Endothelial cell of umbilical vein (primary cell): ENCODE measurements around the gene CNRIP1. TPM values are rescaled to one million over a fixed set of nuclear protein-coding genes. Genes with fewer than 3 reads are reported as not detected.

Experiments
- BruUV-seq: library from RNA; stranded (reverse); fragments of 400-500 nt; replicated peaks from 2 replicates; lab custom pipeline; 2021; lab: Mats Ljungman, UMichigan
- CTCF ChIA-PET: fragments of 300-600, 350-600 bp; sonication (Branson Sonifier 250); formaldehyde crosslinking; loops from one replicate; lab custom pipeline; 2021; ENCODE audit warnings: antibody characterized with exemption, inconsistent platforms; lab: Charles Lee
- POLR2A ChIA-PET: fragments of 300-600, 350-600 bp; sonication (Branson Sonifier 250); formaldehyde crosslinking; loops from one replicate; lab custom pipeline; 2021; ENCODE audit warnings: antibody characterized with exemption, inconsistent platforms; lab: Charles Lee
- DNase-seq: peaks from one replicate; pipeline ENCODE4 v3.0.0-alpha.2; 2011; ENCODE audit warnings: low read depth, low spot score
- FAIRE-seq: peaks from 2 replicates; lab custom pipeline; 2011; peaks lifted over from hg19 to GRCh38; lab: Jason Lieb, UNC
- H2AFZ ChIP-seq: 2 replicates; pipeline ENCODE4 v1.6.0; 2012; ENCODE audit warnings: low read depth, low read length, control low read depth, inconsistent platforms
- H3K27ac ChIP-seq: 2 replicates; pipeline ENCODE4 v1.5.1; 2011; ENCODE audit warnings: low read depth, mild to moderate bottlenecking, control low read depth, low read length, moderate library complexity; ENCODE audit not compliant: insufficient read depth
- H3K27me3 ChIP-seq, 2 experiments: 2 replicates each; pipeline versions ENCODE4 v1.6.0 to v1.6.1; 2011; ENCODE audit warnings: low read length in 2 of 2, mixed read lengths in 1 of 2; ENCODE audit not compliant: control insufficient read depth in 2 of 2, insufficient read depth in 2 of 2
- H3K36me3 ChIP-seq, 2 experiments: 2 replicates in 1 of 2; 3 replicates in 1 of 2; pipeline ENCODE4 v1.5.1; 2011; ENCODE audit warnings: low read length in 2 of 2, mild to moderate bottlenecking in 1 of 2, moderate library complexity in 1 of 2; ENCODE audit not compliant: control insufficient read depth in 2 of 2, insufficient read depth in 2 of 2; ENCODE audit errors: extremely low read depth in 1 of 2
- H3K4me1 ChIP-seq: 3 replicates; pipeline ENCODE4 v1.5.1; 2011; ENCODE audit warnings: mild to moderate bottlenecking, low read length; ENCODE audit not compliant: control insufficient read depth, insufficient read depth; ENCODE audit errors: extremely low read depth
- H3K4me2 ChIP-seq: 2 replicates; pipeline ENCODE4 v1.6.1; 2011; ENCODE audit warnings: low read length, control low read depth, mixed read lengths; ENCODE audit not compliant: insufficient read depth
- H3K4me3 ChIP-seq, 3 experiments: fragments of 200-600 bp in 1 of 3; sonication (generic), shearing (Covaris generic) in 1 of 3; replicated peaks in 1 of 3; 2 replicates each; pipeline ENCODE4 v1.5.1; 2011 to 2016; ENCODE audit warnings: control low read depth in 3 of 3, low read length in 3 of 3, mild to moderate bottlenecking in 2 of 3, inconsistent platforms in 1 of 3, low read depth in 1 of 3, moderate library complexity in 1 of 3; ENCODE audit not compliant: insufficient read depth in 1 of 3
- H3K79me2 ChIP-seq: 2 replicates; pipeline ENCODE4 v1.6.0; 2012; ENCODE audit warnings: low read length, inconsistent platforms; ENCODE audit not compliant: control insufficient read depth, insufficient read depth
- H3K9ac ChIP-seq: replicated peaks from 2 replicates; pipeline ENCODE3; 2011; ENCODE audit warnings: low read length, control low read depth; ENCODE audit not compliant: insufficient read depth; ENCODE audit errors: extremely low read depth
- H3K9me1 ChIP-seq: replicated peaks from 3 replicates; pipeline ENCODE4 v1.6.0; 2011; ENCODE audit warnings: mild to moderate bottlenecking, low read length; ENCODE audit not compliant: control insufficient read depth, insufficient read depth; ENCODE audit errors: extremely low read depth
- H3K9me3 ChIP-seq: replicated peaks from 2 replicates; pipeline ENCODE4 v1.5.1; 2012; ENCODE audit warnings: low read length, inconsistent platforms; ENCODE audit not compliant: control insufficient read depth, insufficient read depth
- H4K20me1 ChIP-seq: replicated peaks from 2 replicates; pipeline ENCODE3; 2011; ENCODE audit warnings: mild to moderate bottlenecking, low read length; ENCODE audit not compliant: control insufficient read depth, insufficient read depth; ENCODE audit errors: extremely low read depth
- GATA2 ChIP-seq: IDR thresholded peaks from 2 replicates; pipeline ENCODE4 v1.7.0; 2011; ENCODE audit warnings: low read depth, mild to moderate bottlenecking, moderate library complexity, mixed read lengths, low read length; ENCODE audit not compliant: insufficient read length, insufficient read depth
- JUN ChIP-seq: IDR thresholded peaks from 2 replicates; pipeline ENCODE4 v1.6.1; 2011; ENCODE audit warnings: borderline replicate concordance, low read depth; ENCODE audit not compliant: insufficient read length, insufficient read depth
- MYC ChIP-seq: IDR thresholded peaks from one replicate; pipeline ENCODE4 v1.6.1; 2011; ENCODE audit warnings: mild to moderate bottlenecking, low read depth, low read length
- POLR2AphosphoS5 ChIP-seq: IDR thresholded peaks from 2 replicates; pipeline ENCODE4 v1.6.1; 2012; ENCODE audit warnings: low read depth, mild to moderate bottlenecking, control low read depth, low read length, moderate library complexity; ENCODE audit not compliant: insufficient read depth
- dilution Hi-C: fragments of 300-500 bp; cut with MboI; formaldehyde crosslinking; loops from one replicate; pipeline ENCODE4 v1.15.0; 2019; ENCODE audit warnings: low sequenced_read_pairs; ENCODE audit not compliant: extremely low pct_ligation_motif_present
- intact Hi-C: fragments of 100-400 bp; cut with micrococcal nuclease; formaldehyde crosslinking; loops from one replicate; pipeline ENCODE4 v1.10.0; 2022
- polyA plus RNA-seq, 4 experiments: library from polyadenylated mRNA; depleted of rRNA in 3 of 4; stranded (reverse) in 3 of 4; unstranded in 1 of 4; fragments of >200 nt; gene quantifications; 2 replicates each; pipeline versions ENCODE4 v1.2.1 to v1.2.3, GENCODE V29; 2011 to 2012; ENCODE audit warnings: missing spikeins in 1 of 4
- total RNA-seq: library from RNA; stranded (reverse); gene quantifications from 2 replicates; pipeline ENCODE4 v1.2.3, GENCODE V29; 2021

Gene CNRIP1
- total and polyA plus RNA-seq, 2 donors (not counting 3 experiments of a cell fraction or from before 2014, with no cell fraction given), result 74.6 to 98.9 TPM

DNA sequence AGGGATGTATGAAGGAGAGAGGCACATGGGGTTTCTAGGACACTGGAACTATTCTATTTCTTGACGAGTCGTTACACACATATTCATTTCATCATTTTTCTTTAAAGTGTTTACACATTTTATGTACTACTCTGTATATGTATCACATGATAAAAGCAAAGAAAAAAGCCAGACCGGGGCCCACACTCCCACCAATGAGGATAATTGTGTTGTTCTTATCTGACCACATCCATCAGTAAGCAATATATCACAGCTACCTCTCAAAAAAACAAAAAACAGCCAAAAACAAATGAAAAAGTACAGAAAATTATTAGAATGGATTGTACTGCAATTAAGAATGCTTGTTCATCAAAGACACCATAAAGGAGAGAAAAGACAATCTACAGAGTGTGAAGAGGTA lies 14.2 kb upstream of the CNRIP1 start:
- no peak overlapping the region for H2AFZ ChIP-seq
- dilution Hi-C loops, result no loop called here
- no peak overlapping the region for H3K27ac ChIP-seq
- peaks cover 3% of the 10 kb centered on the region for H3K4me1 ChIP-seq
- no peaks in the 10 kb centered on the region for H3K9me3 ChIP-seq
- no peak overlapping the region for H3K4me2 ChIP-seq
- intact Hi-C loops, result no loop called here
- no peak for TF ChIP-seq JUN
- TF ChIP-seq POLR2AphosphoS5, result no peak
- TF ChIP-seq MYC, result no peak
- no peak for TF ChIP-seq GATA2
- CTCF ChIA-PET, result no interaction called here
- H3K79me2 ChIP-seq, result no peaks in the 10 kb centered on the region
- no peak overlapping the region for H3K9ac ChIP-seq
- peaks cover 0 to 2% of the 10 kb centered on the region in 2 experiments for H3K27me3 ChIP-seq
- POLR2A ChIA-PET, result no interaction called here
- FAIRE-seq (no peak), DNase-seq (no peak)
- H3K9me1 ChIP-seq, result no peaks in the 10 kb centered on the region
- H3K4me3 ChIP-seq, result no peak overlapping the region
- no peaks in the 10 kb centered on the region for H4K20me1 ChIP-seq
- no TSS peak for BruUV-seq
- H3K36me3 ChIP-seq, result no peaks in the 10 kb centered on the region

DNA sequence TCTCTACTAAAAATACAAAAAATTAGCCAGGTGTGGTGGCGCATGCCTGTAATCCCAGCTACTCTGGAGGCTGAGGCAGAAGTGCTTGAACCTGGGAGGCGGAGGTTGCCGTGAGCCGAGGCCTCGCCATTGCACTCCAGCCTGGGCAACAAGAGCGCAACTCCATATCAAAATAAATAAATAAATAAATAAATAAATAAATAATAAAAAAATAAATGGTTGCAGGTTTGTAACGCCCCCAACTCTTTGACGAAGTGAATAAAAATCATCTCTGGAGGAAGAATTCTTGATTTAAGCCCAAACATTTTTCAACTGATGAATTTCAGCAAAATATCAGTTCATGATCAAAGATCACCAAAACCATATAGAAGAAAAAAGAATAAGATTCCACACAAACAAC lies 13.3 kb upstream of the CNRIP1 start:
- FAIRE-seq (no peak), DNase-seq (no peak)
- dilution Hi-C loops (no loop called here), intact Hi-C loops (no loop called here)
- H3K79me2 ChIP-seq, result no peaks in the 10 kb centered on the region
- no peak overlapping the region for H3K9ac ChIP-seq
- no peaks in the 10 kb centered on the region for H3K9me1 ChIP-seq
- no peak overlapping the region for H3K27ac ChIP-seq
- no peak overlapping the region for H3K4me3 ChIP-seq
- H3K9me3 ChIP-seq, result no peaks in the 10 kb centered on the region
- no peaks in the 10 kb centered on the region for H3K36me3 ChIP-seq
- H3K4me1 ChIP-seq, result peaks cover 3% of the 10 kb centered on the region
- no peaks in the 10 kb centered on the region for H4K20me1 ChIP-seq
- no peak overlapping the region for H2AFZ ChIP-seq
- no TSS peak for BruUV-seq
- no peaks in the 10 kb centered on the region for H3K27me3 ChIP-seq
- no peak overlapping the region for H3K4me2 ChIP-seq
- ChIA-PET CTCF (no interaction called here), POLR2A (no interaction called here)
- TF ChIP-seq POLR2AphosphoS5, result no peak
- no peak for TF ChIP-seq MYC
